Astrocyte of the hippocampus (primary cell): ENCODE data around the gene HEY2.
"Not testable (repeated sequence)": the region's sequence is repeated elsewhere in the genome, so short reads cannot be mapped to it uniquely, and the experiment has no call there.

ENCODE experiments used
- DNase-seq: peaks from one replicate; pipeline ENCODE4 v3.0.0; 2011; ENCODE audit warnings: low read depth, low spot score

HEY2 gene

GRCh38 chr6:125795301-125795700 is 45.9 kb downstream of the HEY2 start:
- no peak for DNase-seq

DNA sequence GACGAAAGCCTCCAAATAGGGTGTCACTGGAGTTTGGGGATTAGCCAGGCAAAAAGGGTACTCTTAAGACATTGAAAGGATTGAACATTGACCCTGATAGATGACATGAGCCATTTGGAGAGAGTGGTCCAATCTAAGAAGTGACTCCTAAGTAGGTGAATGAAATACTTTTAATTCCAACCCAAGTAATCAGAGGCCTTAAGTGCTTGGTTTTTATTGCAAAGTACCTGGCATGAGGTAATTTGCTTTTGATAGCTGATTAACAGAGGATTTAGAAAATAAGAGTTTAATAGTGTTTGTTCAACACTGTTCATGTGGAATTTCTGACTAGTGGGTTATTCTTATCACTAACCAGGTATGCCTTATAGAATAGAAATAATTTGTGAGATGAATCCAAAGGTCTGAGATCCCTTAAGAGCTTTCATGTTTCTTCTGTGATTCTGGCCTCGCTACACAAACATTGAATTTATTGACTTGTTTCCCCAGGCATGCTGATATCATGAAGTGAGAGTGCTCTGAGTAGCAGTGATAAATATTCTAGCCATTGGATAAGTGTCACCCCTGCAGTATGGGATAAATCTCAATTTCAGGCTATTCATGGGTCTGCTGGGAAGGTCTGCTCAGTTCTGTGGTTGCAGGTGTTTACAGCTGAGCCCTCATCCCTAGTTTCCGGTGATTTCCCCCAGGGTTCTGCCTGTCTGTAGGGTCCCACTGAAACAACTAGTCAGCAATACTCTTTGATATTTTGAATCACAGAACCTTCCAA is 47.9 kb downstream of the HEY2 start:
- DNase-seq: no peak

GRCh38 chr6:125797886-125798444 is 48.5 kb downstream of the HEY2 start:
- DNase-seq: no peak

GRCh38 chr6:125798734-125799508 is 49.5 kb downstream of the HEY2 start:
- DNase-seq: peak; percentile 82

DNA sequence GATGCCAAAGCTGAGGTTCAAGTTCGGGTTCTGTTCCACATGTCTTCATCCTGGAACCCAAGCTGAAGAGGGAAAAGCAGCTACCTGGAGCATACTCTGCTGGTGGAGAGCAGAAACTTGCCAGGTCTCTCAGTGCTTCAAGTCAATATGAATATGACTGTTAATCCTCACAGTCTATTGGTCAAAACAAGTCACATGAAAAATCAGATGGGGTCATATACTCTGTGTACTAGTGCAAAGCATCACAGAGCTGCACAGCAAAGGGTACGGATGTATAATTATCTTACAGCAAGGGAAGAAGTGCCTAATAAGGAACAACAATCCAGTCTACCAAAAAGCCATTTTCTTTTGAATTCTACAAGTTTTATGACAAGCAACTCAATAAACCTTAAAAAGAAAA is 53.0 kb downstream of the HEY2 start:
- DNase-seq: no peak

GRCh38 chr6:125802943-125803377 is 53.5 kb downstream of the HEY2 start:
- DNase-seq: peak; percentile 63

DNA sequence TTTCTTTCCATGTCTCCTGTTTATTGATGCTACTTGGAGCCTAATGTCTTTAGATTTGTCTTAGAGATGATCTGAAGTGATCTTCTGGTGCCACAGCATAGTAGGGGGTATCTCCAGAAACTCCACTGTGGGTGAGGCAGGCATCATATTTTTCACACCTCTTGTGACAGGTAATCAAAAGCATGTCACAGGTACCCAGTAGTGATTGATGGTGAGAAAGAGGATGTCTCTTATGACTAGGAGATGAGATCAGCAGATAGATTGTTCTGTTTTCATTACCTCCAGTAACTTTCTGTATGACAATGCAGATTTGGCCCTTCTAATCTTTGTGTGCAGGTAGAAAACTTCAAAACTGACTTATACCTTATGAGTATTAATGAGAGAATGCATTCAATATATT is 54.8 kb downstream of the HEY2 start:
- DNase-seq: no peak

DNA sequence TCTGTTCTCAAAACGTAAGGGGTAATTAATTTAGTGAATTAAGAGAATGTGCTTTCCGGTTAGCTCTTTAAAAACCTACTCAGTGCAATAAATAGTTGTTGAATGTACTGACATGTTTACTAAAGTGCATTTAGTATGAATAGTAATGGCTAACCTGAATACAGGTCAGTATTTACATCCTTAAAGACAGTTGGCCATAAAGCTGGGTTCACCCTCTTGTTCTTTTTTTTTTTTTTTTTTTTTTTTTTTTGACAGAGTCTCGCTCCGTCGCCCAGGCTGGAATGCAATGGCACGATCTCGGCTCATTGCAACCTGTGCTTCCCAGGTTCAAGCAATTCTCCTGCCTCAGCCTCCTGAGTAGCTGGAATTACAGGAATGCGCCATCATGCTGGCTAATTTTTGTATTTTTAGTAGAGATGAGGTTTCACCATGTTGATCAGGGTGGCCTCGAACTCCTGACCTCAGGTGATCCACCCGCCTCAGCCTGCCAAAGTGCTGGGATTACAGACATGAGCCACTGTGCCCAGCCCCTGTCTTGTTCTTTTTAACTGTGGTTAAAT is 55.5 kb downstream of the HEY2 start:
- DNase-seq: not testable (repeated sequence)

DNA sequence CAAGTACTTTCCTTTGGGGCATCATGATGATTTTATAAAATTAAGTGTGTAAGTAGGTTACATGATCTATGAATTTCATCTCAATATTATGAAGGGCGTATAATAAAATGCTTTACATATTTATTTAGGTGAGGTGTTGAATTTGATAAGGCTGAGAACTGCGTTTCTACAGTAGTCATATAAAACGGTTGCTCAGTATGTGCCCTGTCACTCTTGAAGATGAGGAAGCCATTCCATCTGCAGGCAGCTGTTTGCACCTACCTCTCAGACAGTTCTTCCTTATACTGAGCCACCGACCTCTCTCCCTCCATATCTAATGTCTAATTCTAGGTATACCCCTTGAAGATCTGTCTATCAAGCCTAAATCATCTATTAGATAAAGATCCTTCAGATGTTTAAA is 57.4 kb downstream of the HEY2 start:
- no peak for DNase-seq

DNA sequence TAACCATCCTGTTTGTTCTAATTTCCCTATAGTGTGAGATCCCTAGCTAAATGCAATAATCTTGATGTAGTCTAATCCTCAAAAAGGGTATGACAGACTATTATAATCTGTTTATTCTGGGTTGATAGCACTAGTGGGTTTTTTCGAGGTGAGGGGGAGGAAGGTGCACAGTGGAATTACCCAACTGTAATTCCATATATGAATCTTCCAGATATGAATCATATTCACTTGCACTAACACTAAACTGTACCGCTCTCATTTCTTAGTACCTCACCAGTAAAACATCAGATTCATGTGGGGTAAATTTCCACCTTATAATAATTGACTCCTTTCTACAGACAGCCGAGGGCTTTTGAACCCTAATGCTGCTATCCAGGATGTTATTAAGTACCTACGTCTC is 57.9 kb downstream of the HEY2 start:
- no peak for DNase-seq

DNA sequence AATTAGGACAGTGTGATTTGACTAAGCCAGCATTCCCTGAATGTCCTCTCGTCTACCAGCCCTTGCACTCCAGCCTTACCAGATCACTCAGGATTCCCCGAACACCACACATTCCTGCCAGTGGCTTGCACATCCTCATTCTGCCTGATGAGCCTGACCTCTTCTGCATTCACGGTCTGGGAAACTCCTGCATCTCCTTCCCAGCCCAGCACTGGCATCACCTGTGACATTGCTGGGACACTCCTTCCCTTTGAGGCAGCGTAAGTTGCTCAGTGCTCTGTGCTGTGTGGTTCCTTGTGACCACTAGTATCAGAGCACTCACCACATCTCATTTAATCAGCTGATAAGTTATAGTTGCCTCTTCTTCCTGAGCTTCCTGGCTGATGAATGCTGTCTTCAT is 58.6 kb downstream of the HEY2 start:
- no peak for DNase-seq

DNA sequence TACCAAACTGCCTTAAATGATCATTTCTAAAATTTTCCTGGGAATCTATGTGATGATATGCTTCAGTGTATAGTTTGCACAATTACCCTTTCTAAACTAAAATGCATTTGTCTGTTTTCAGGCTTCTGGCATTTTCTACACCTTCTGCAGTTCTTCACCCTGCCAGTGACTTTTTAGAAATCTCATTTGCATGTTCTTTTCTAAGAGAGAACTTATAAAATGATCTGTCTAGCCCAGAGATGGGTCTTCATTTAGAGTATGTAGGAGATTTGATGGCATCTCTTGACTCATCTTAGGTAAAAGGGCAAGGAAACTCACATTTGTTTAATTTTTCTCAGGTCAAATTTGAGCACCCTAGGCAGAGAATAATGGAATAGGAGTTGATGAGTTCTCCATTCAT is 59.2 kb downstream of the HEY2 start:
- no peak for DNase-seq

DNA sequence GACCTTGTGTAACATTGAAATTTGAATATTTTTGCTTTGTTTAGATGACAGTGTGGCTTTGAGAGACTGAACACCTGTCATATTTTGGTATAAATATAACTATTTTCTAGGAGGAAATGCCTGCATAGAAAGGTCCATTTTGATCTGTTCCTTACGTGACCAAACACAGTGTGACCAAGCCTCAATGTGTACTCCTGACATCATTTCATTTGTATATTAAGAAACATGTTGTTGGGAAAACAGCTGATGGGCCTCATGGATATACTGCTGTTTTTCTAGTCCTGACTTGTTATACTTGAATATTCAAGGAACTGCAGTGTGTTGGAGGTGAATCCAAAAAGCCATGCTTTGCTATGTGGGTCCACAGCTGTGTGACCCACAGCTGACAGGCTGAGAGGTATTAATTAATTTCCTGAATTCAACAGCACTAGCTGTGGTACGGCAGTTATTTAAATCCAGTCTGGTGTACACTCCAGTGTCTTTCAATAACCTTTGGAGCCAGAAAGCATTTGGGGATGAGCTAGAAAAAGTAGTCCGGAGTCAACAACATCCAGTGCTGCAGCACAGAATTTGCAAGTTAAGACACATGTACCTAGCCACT is 60.2 kb downstream of the HEY2 start:
- no peak for DNase-seq

GRCh38 chr6:125810445-125810844 is 61.0 kb downstream of the HEY2 start:
- DNase-seq: no peak
